ENCODE results near the gene SIGLEC5. TPM values are rescaled to one million over a fixed set of nuclear protein-coding genes. Genes with fewer than 3 reads are reported as not detected.
A peak's percentile ranks its signal among the peaks of the same experiment; 100 is the strongest.

Gene SIGLEC5
- total RNA-seq, 4 donors from 2014 or later = 0.41 to 6.8 (median 0.85) TPM; not detected in 1

DNA sequence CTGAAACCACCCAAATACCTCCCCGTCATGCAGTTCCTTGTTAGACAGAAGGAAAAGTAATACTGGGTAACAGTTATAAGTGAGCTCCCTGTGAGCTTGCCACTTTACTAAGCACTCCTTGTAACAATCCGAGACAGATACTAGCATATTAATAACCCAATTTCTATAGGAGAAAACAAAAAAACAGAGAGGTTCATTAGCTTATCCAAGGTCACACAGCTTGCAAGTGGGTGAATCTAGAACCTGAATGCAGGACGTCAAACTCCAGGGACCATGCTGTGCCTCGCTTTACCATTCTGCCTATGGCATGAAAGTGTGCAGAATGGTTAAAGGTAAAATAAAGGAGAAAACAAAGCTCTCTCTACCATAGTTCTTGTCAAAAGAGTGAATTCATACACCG lies 15.4 kb downstream of the SIGLEC5 start:
- no peak for TF ChIP-seq POLR2A (IDR thresholded peaks at IDR 0.05)
- TF ChIP-seq, protein P1, sequence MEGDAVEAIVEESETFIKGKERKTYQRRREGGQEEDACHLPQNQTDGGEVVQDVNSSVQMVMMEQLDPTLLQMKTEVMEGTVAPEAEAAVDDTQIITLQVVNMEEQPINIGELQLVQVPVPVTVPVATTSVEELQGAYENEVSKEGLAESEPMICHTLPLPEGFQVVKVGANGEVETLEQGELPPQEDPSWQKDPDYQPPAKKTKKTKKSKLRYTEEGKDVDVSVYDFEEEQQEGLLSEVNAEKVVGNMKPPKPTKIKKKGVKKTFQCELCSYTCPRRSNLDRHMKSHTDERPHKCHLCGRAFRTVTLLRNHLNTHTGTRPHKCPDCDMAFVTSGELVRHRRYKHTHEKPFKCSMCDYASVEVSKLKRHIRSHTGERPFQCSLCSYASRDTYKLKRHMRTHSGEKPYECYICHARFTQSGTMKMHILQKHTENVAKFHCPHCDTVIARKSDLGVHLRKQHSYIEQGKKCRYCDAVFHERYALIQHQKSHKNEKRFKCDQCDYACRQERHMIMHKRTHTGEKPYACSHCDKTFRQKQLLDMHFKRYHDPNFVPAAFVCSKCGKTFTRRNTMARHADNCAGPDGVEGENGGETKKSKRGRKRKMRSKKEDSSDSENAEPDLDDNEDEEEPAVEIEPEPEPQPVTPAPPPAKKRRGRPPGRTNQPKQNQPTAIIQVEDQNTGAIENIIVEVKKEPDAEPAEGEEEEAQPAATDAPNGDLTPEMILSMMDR (IDR thresholded peaks at IDR 0.05) = no peak
- intact Hi-C loops (cut with DNase I; ENCODE audit: low total_unique reads) = no loop called here
- no peak for DNase-seq
- no peak overlapping the region for H3K4me3 ChIP-seq
- H3K4me1 ChIP-seq = no peaks in the 10 kb centered on the region
- no peak overlapping the region for H3K27ac ChIP-seq
- no peaks in the 10 kb centered on the region for H3K9me3 ChIP-seq
- H3K36me3 ChIP-seq = no peaks in the 10 kb centered on the region
- no peaks in the 10 kb centered on the region for H3K27me3 ChIP-seq

DNA sequence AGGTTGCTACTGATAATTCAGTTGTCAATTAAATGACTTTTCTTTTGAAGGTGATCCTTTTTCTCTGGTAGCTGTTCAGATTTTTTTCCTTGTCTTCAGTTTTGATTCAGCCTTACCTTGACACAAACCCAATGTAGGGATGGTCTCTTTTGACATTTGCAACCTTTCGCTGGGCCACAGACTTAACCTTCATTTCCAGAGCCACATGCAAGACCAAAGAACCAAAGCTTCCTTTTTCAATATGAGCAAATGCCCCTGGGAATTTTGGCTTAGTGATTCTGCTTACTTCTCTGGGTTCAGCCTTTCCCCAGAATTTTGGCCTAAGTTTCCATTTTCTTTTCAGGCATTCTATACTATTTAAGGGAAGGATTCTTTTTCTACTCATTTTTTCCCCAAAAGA lies 19.6 kb downstream of the SIGLEC5 start:
- no peaks in the 10 kb centered on the region for H3K27me3 ChIP-seq
- H3K27ac ChIP-seq = no peak overlapping the region
- no peaks in the 10 kb centered on the region for H3K9me3 ChIP-seq
- intact Hi-C loops (cut with DNase I; ENCODE audit: low total_unique reads) = no loop called here
- no peak overlapping the region for H3K4me3 ChIP-seq
- DNase-seq = no peak
- H3K4me1 ChIP-seq = no peaks in the 10 kb centered on the region
- TF ChIP-seq, protein P1 (IDR thresholded peaks at IDR 0.05) = no peak
- TF ChIP-seq POLR2A (IDR thresholded peaks at IDR 0.05) = no peak
- no peaks in the 10 kb centered on the region for H3K36me3 ChIP-seq

DNA sequence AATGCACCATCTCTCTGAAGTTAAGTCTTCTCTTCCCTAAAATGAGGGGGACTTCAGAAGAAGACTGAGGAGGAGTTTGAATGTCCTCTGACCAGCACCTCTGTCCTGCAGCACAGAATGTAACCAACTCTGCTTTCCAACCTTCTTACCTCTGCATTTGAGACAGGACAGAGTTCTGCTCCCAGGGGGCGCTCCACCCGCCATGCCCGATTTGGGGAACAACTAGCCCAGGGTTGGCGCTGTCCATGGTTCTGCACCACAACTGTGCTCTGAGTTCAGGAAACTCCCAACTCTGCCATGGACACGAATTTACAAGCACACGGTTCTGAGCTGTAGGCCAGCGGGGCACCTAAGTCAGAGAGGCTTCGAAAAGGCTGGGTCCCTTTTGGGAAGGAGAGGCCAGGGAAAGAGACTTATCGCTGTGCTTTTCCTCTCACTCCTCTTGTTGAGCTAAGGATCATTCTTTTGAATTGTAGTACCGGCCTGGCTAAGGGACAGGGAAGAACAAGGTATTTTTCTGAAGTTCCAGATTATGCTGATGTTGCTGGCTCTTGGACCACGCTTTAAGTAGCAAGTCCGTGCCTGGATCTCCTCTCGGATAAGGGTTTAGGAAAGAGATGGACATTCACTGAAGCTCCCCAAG lies 22.2 kb downstream of the SIGLEC5 start:
- Histone ChIP-seq H3K27ac (no peak overlapping the region), H3K4me1 (no peaks in the 10 kb centered on the region), H3K27me3 (no peaks in the 10 kb centered on the region), H3K9me3 (no peaks in the 10 kb centered on the region), H3K4me3 (no peak overlapping the region), H3K36me3 (no peaks in the 10 kb centered on the region)
- intact Hi-C loops (cut with DNase I; ENCODE audit: low total_unique reads) = no loop called here
- DNase-seq = peak; percentile 39 to 43
- TF ChIP-seq, protein P1 (IDR thresholded peaks at IDR 0.05) = peak in 3 of 4 experiments; percentile 16 to 28 (median 27)
- TF ChIP-seq POLR2A (IDR thresholded peaks at IDR 0.05) = no peak

DNA sequence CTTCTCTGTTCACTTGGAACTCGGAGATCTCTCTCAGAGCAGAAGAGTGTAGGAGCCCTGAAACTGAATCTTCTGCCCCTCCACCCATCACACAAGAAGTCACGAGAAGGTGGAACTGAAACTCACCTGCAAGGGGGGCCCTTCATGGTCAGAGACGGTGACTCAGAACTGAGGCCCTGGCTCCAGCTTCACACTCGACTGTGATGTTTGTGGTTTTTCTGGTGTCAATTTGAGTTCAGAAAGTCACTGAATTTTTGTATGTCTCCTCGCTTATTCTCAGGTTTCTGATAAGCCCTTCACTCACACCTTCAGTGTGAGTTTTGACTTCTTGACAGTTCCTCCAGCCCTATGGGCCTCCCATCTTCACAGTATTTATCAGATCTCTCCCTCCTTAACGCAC lies 23.1 kb downstream of the SIGLEC5 start:
- Histone ChIP-seq H3K4me3 (no peak overlapping the region), H3K4me1 (no peaks in the 10 kb centered on the region), H3K27ac (no peak overlapping the region), H3K27me3 (no peaks in the 10 kb centered on the region), H3K9me3 (no peaks in the 10 kb centered on the region), H3K36me3 (no peaks in the 10 kb centered on the region)
- no peak for DNase-seq
- TF ChIP-seq, protein P1 (IDR thresholded peaks at IDR 0.05) = no peak
- TF ChIP-seq POLR2A (IDR thresholded peaks at IDR 0.05) = no peak
- intact Hi-C loops (cut with DNase I; ENCODE audit: low total_unique reads) = no loop called here

DNA sequence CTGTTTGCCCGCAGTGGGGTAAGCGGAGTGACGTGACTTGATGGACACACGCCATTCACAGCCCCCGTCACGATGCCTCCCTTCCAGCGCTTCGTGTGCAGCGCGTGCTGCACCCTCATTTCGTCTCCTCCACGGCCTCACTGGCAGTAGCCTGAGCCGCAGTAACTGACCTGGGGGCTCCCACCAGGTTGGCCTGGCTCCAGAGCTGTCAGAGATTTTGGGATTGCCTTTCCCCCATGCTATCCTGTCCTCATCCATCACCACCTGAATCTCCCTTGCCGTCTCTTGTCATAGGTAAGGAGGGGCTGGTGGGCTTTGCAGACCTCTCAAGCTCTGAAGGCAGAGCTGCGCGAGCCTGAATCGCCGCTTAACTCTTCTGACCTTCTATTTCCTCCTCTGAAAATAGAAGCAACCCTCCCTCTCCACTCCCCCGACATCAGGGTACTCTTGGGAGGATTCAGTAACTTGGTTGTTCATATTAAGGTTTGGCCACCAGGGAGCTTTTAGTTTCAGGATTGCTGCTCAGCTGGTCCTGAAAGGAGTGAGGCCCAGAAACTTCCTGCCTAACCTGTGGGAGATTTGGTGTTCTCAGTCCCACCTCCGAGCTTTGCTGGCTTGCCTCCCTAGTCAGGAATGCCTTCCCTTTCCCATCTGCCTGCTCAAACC lies 27.9 kb downstream of the SIGLEC5 start:
- no peak overlapping the region for H3K4me3 ChIP-seq
- no peak for TF ChIP-seq POLR2A (IDR thresholded peaks at IDR 0.05)
- TF ChIP-seq, protein P1 (IDR thresholded peaks at IDR 0.05) = no peak
- intact Hi-C loops (cut with DNase I; ENCODE audit: low total_unique reads) = no loop called here
- H3K27ac ChIP-seq = no peak overlapping the region
- H3K36me3 ChIP-seq = no peaks in the 10 kb centered on the region
- H3K9me3 ChIP-seq = no peaks in the 10 kb centered on the region
- no peaks in the 10 kb centered on the region for H3K4me1 ChIP-seq
- peaks cover 0 to 3% of the 10 kb centered on the region in 2 donors for H3K27me3 ChIP-seq
- no peak for DNase-seq

Measured in uterus (tissue), 4 donors.